Ascending aorta (tissue), 2 donors: ENCODE data around the gene CCDC43. TPM values are rescaled to one million over a fixed set of nuclear protein-coding genes. Genes with fewer than 3 reads are reported as not detected.
A peak's percentile ranks its signal among the peaks of the same experiment; 100 is the strongest.

ENCODE experiments used
- DNase-seq, 2 donors: peaks; one replicate each; pipeline ENCODE4 v3.0.0-alpha.2; 2019; ENCODE audit warnings: low spot score in 2 of 2
- H3K27ac ChIP-seq, 2 donors: fragments of 200-600 bp; sonication (generic); one replicate each; pipeline ENCODE4 v1.5.1; 2016 to 2017; ENCODE audit warnings: mild to moderate bottlenecking in 1 of 2
- H3K27me3 ChIP-seq: fragments of 200-600 bp; sonication (generic); one replicate; pipeline ENCODE4 v1.5.1; 2017
- H3K36me3 ChIP-seq, 2 donors: fragments of 200-600 bp; sonication (generic); one replicate each; pipeline ENCODE4 v1.5.1; 2016
- H3K4me1 ChIP-seq, 2 donors: fragments of 200-600 bp; sonication (generic); one replicate each; pipeline ENCODE4 v1.5.1; 2016 to 2017; ENCODE audit warnings: mild to moderate bottlenecking in 1 of 2
- H3K4me3 ChIP-seq, 2 donors: fragments of 200-600 bp; sonication (generic); one replicate each; pipeline ENCODE4 v1.5.1; 2016 to 2017; ENCODE audit warnings: mild to moderate bottlenecking in 1 of 2
- H3K9me3 ChIP-seq, 2 donors: fragments of 200-600 bp; sonication (generic); one replicate each; pipeline ENCODE4 v1.5.1; 2016
- intact Hi-C: fragments of 100-400 bp; cut with DNase I; formaldehyde crosslinking; loops from one replicate; pipeline ENCODE4 v1.15.1; 2023
- total RNA-seq: library from RNA; depleted of rRNA; stranded (reverse); fragments of >200 nt; gene quantifications from one replicate; pipeline ENCODE4 v1.1.0, GENCODE V29; 2016
- TF ChIP-seq, protein P1 (sequence below), 3 experiments: fragments of 200-600 bp in 2 of 3; fragments of 450-650 bp in 1 of 3; sonication (generic) in 2 of 3; IDR thresholded peaks; one replicate each; pipeline ENCODE4 v1.5.1; 2016 to 2019; ENCODE audit warnings: antibody characterized with exemption in 3 of 3, mild to moderate bottlenecking in 1 of 3, moderate library complexity in 1 of 3

CCDC43 gene
- total RNA-seq, 1 donor from 2014 or later: 2.6 TPM

DNA sequence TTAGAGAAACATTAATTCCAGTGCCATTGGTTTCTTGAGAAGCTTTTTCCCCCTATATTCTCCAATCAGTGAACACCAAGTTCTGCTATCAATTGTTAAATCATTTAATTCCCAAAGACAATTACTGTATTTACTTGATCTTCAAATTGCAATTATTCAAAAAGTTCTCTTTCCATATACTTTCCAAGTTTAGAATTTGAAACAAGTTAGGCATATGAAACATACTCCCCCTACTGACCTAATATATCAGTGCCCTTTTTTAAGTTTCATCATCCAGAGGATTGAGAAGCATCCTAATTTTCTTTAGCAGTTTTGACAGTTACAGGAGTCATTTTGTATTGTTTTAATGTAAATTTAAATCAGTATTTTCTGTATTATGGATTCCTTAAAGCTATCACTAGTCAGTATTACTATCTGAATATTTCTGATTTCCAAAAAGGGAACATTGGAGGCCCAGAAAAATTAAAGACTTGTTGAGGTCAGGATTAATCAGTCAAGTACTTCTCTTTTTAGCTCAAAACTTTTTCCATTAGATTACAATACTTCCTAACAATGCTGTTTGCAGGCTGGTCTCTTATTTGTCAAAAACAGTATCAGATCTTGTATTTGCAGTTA is 17.0 kb downstream of the CCDC43 start:
- intact Hi-C loops: no loop called here
- Histone ChIP-seq H3K9me3 (no peaks in the 10 kb centered on the region), H3K36me3 (peaks cover 0 to under 1% of the 10 kb centered on the region in 2 donors), H3K4me3 (no peak overlapping the region), H3K27me3 (no peaks in the 10 kb centered on the region), H3K4me1 (no peaks in the 10 kb centered on the region), H3K27ac (no peak overlapping the region)
- DNase-seq: no peak
- TF ChIP-seq, protein P1, sequence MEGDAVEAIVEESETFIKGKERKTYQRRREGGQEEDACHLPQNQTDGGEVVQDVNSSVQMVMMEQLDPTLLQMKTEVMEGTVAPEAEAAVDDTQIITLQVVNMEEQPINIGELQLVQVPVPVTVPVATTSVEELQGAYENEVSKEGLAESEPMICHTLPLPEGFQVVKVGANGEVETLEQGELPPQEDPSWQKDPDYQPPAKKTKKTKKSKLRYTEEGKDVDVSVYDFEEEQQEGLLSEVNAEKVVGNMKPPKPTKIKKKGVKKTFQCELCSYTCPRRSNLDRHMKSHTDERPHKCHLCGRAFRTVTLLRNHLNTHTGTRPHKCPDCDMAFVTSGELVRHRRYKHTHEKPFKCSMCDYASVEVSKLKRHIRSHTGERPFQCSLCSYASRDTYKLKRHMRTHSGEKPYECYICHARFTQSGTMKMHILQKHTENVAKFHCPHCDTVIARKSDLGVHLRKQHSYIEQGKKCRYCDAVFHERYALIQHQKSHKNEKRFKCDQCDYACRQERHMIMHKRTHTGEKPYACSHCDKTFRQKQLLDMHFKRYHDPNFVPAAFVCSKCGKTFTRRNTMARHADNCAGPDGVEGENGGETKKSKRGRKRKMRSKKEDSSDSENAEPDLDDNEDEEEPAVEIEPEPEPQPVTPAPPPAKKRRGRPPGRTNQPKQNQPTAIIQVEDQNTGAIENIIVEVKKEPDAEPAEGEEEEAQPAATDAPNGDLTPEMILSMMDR (IDR thresholded peaks at IDR 0.05): peak in 1 of 3 experiments; percentile 42

DNA sequence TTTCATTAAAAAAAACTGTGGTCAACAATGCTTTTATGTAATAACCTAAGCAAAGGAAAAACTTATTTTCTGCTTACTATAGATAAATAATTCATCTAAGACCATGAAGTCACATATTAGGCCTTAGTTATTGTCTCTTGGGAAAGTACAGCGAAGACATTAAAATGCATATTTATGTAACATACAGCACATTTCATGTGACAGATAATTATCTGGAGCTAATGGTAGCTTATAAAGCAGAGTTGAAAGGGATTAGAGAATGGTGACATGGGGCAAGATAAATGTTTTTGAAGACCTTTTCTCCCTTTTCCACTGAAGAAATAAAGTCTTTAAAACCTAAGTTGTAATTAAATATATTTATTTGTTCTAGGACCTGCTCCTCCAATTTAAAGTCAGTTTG is 23.6 kb downstream of the CCDC43 start:
- TF ChIP-seq, protein P1 (IDR thresholded peaks at IDR 0.05): no peak
- no peaks in the 10 kb centered on the region for H3K9me3 ChIP-seq
- no peak for DNase-seq
- no peaks in the 10 kb centered on the region for H3K36me3 ChIP-seq
- H3K27me3 ChIP-seq: no peaks in the 10 kb centered on the region
- H3K27ac ChIP-seq: no peak overlapping the region
- H3K4me1 ChIP-seq: no peaks in the 10 kb centered on the region
- intact Hi-C loops: no loop called here
- no peak overlapping the region for H3K4me3 ChIP-seq

DNA sequence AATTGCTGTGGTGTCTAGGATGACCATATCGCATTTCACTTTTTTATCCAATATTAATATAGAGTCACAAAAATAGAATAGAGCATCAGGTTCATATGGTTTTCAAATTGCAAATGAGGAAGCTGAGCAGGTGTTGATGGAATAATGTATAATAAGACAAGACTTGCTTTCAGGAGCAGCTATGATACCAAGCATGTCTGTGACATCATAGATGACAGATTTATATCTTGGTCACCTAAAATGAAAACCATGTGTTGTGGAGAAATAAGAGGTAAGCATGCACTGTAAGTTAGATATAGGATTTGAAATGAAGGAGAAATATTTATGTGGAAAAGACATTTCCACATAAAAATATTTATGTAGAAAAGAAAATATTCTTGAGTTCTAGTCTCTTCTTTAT is 24.7 kb downstream of the CCDC43 start:
- TF ChIP-seq, protein P1 (IDR thresholded peaks at IDR 0.05): no peak
- Histone ChIP-seq H3K9me3 (no peaks in the 10 kb centered on the region), H3K4me3 (no peak overlapping the region), H3K27me3 (no peaks in the 10 kb centered on the region), H3K27ac (no peak overlapping the region), H3K4me1 (no peaks in the 10 kb centered on the region), H3K36me3 (no peaks in the 10 kb centered on the region)
- no peak for DNase-seq
- intact Hi-C loops: no loop called here

DNA sequence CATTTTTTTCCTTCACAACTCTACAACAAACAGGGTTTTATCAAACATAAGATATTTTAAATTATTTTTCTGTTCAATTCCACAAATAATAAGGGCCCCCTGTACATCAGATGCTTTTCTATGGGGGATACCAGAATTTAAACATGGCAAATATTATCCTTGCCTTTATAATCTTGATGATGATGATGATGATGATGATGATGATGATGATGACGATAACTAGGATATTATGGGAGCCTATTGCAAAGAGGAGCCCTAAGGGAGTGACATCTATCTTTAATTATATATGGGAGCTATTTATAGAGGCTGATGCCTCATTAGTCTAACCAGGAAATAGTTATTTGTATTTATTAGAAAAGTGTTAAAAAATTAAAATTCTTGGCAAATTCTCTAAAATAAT is 26.5 kb downstream of the CCDC43 start:
- H3K27ac ChIP-seq: no peak overlapping the region
- TF ChIP-seq, protein P1 (IDR thresholded peaks at IDR 0.05): no peak
- H3K4me1 ChIP-seq: no peaks in the 10 kb centered on the region
- H3K9me3 ChIP-seq: no peaks in the 10 kb centered on the region
- intact Hi-C loops: no loop called here
- no peaks in the 10 kb centered on the region for H3K27me3 ChIP-seq
- H3K4me3 ChIP-seq: no peak overlapping the region
- DNase-seq: no peak
- no peaks in the 10 kb centered on the region for H3K36me3 ChIP-seq

DNA sequence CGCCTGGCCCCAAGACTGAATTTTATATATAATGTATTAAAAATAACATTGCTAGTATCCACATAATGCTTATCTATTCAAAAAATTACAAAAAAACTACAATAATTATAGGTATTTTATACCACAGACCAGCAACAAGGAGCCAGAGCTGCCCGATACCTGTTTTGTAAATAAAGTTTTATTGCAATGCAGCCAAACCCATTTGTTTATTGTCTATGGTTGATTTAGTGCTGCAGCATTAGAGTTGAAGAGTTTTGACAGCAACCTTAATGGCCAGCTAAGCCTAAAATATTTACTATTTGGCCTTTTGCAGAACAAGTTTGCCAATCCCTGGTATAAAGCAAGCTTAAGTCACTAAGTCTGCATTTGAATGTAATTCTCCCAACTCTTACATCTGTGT is 27.7 kb downstream of the CCDC43 start:
- Histone ChIP-seq H3K27ac (no peak overlapping the region), H3K36me3 (no peaks in the 10 kb centered on the region), H3K4me3 (no peak overlapping the region), H3K4me1 (no peaks in the 10 kb centered on the region), H3K9me3 (no peaks in the 10 kb centered on the region), H3K27me3 (peaks cover 1% of the 10 kb centered on the region)
- no peak for DNase-seq
- TF ChIP-seq, protein P1 (IDR thresholded peaks at IDR 0.05): no peak
- intact Hi-C loops: no loop called here
